Fibroblast of lung (primary cell): Measurements from ENCODE around the gene NUB1. TPM values are rescaled to one million over a fixed set of nuclear protein-coding genes. Genes with fewer than 3 reads are reported as not detected.

ENCODE experiments used
- DNase-seq, 2 donors: peaks; one replicate each; pipeline versions ENCODE4 v3.0.0 to v3.0.0-alpha.2; 2010; ENCODE audit warnings: low read depth in 2 of 2
- H2AFZ ChIP-seq: 2 replicates; pipeline ENCODE4 v1.5.1; 2012; ENCODE audit warnings: low read length, control low read depth, inconsistent platforms
- H3K27ac ChIP-seq: 2 replicates; pipeline ENCODE4 v1.5.1; 2011; ENCODE audit warnings: low read length, control low read depth; ENCODE audit not compliant: insufficient read depth
- H3K27me3 ChIP-seq: 2 replicates; pipeline ENCODE4 v1.5.1; 2011; ENCODE audit warnings: mild to moderate bottlenecking, low read length; ENCODE audit not compliant: control insufficient read depth, insufficient read depth
- H3K36me3 ChIP-seq: 2 replicates; pipeline ENCODE4 v1.5.1; 2011; ENCODE audit warnings: low read length; ENCODE audit not compliant: control insufficient read depth, insufficient read depth
- H3K4me1 ChIP-seq: 2 replicates; pipeline ENCODE4 v1.5.1; 2011; ENCODE audit warnings: low read length; ENCODE audit not compliant: control insufficient read depth, insufficient read depth; ENCODE audit errors: extremely low read depth
- H3K4me2 ChIP-seq: 2 replicates; pipeline ENCODE4 v1.5.1; 2011; ENCODE audit warnings: low read length, control low read depth; ENCODE audit not compliant: insufficient read depth; ENCODE audit errors: extremely low read depth
- H3K4me3 ChIP-seq, 4 experiments: fragments of 200-600 bp in 1 of 4; sonication (generic) in 1 of 4; replicated peaks in 1 of 4; 2 replicates each; pipeline ENCODE4 v1.5.1; 2011 to 2016; ENCODE audit warnings: low read length in 4 of 4, low read depth in 3 of 4, mild to moderate bottlenecking in 3 of 4, control low read depth in 2 of 4, inconsistent platforms in 1 of 4, mixed read lengths in 1 of 4; ENCODE audit not compliant: insufficient read depth in 1 of 4; ENCODE audit errors: control extremely low read depth in 1 of 4
- H3K79me2 ChIP-seq: 2 replicates; pipeline ENCODE4 v1.5.1; 2012; ENCODE audit warnings: mild to moderate bottlenecking, low read length, inconsistent platforms; ENCODE audit not compliant: control insufficient read depth, insufficient read depth
- H3K9ac ChIP-seq: 2 replicates; pipeline ENCODE4 v1.5.1; 2011; ENCODE audit warnings: mild to moderate bottlenecking, low read length, control low read depth; ENCODE audit not compliant: insufficient read depth
- H3K9me3 ChIP-seq: 2 replicates; pipeline ENCODE4 v1.5.1; 2012; ENCODE audit warnings: low read depth, low read length; ENCODE audit not compliant: control insufficient read depth, insufficient read depth
- H4K20me1 ChIP-seq: 2 replicates; pipeline ENCODE4 v1.5.1; 2011; ENCODE audit warnings: low read length; ENCODE audit not compliant: control insufficient read depth, insufficient read depth; ENCODE audit errors: extremely low read depth
- CTCF ChIP-seq, 2 donors: IDR thresholded peaks in 1 of 2; conservative IDR thresholded peaks in 1 of 2; 1 replicate in 1 of 2; 2 replicates in 1 of 2; pipeline ENCODE4 v1.5.1; 2011 to 2012; ENCODE audit warnings: low read length in 2 of 2, control low read depth in 1 of 2, inconsistent platforms in 1 of 2, low read depth in 1 of 2, mild to moderate bottlenecking in 1 of 2
- EZH2 ChIP-seq: IDR thresholded peaks from 2 replicates; pipeline ENCODE4 v1.5.1; 2012; ENCODE audit warnings: low read length, control low read depth, mild to moderate bottlenecking; ENCODE audit errors: missing control alignments
- polyA plus RNA-seq, 2 donors: library from polyadenylated mRNA; depleted of rRNA in 1 of 2; stranded (reverse) in 1 of 2; unstranded in 1 of 2; fragments of >200 nt; gene quantifications; 2 replicates each; pipeline ENCODE4 v1.2.1, GENCODE V29; 2011 to 2012; ENCODE audit warnings: missing spikeins in 1 of 2
- total RNA-seq: library from RNA; depleted of rRNA; stranded (reverse); fragments of >200 nt; gene quantifications from 2 replicates; pipeline ENCODE4 v1.2.1, GENCODE V29; 2014

The NUB1 gene
- total and polyA plus RNA-seq, 2 donors (not counting 1 experiment from before 2014, with no cell fraction given) = 44.4 to 77.7 TPM

- peak overlapping the region; percentile 4 for H3K4me2 ChIP-seq
- no peak overlapping the region for H3K4me3 ChIP-seq
- no peak overlapping the region for H2AFZ ChIP-seq
- no peaks in the 10 kb centered on the region for H4K20me1 ChIP-seq
- no peak overlapping the region for H3K9ac ChIP-seq
- no peak for DNase-seq
- no peaks in the 10 kb centered on the region for H3K36me3 ChIP-seq
- TF ChIP-seq CTCF (conservative IDR thresholded peaks at IDR 0.05 in 1 of 2, IDR thresholded peaks at IDR 0.05 in 1 of 2; ENCODE audit: low read depth in 1 of 2, low read length in 2 of 2) (no peak), EZH2 (no peak)
- H3K79me2 ChIP-seq = no peaks in the 10 kb centered on the region
- H3K27ac ChIP-seq = peak overlapping the region; percentile 37
- no peaks in the 10 kb centered on the region for H3K9me3 ChIP-seq
- no peaks in the 10 kb centered on the region for H3K27me3 ChIP-seq
- H3K4me1 ChIP-seq = peaks cover 17% of the 10 kb centered on the region
Measured at GRCh38 chr7:151426904-151427704, 85.5 kb downstream of the NUB1 start.

GRCh38 chr7:151427705-151428377, 86.2 kb downstream of the NUB1 start:
- no peak overlapping the region for H3K27ac ChIP-seq
- no peak overlapping the region for H2AFZ ChIP-seq
- H3K36me3 ChIP-seq = no peaks in the 10 kb centered on the region
- H3K79me2 ChIP-seq = no peaks in the 10 kb centered on the region
- no peak overlapping the region for H3K4me3 ChIP-seq
- TF ChIP-seq CTCF (conservative IDR thresholded peaks at IDR 0.05 in 1 of 2, IDR thresholded peaks at IDR 0.05 in 1 of 2; ENCODE audit: low read depth in 1 of 2, low read length in 2 of 2) (no peak), EZH2 (no peak)
- H3K9me3 ChIP-seq = no peaks in the 10 kb centered on the region
- H3K4me2 ChIP-seq = no peak overlapping the region
- H3K4me1 ChIP-seq = peaks cover 17% of the 10 kb centered on the region
- peak overlapping the region; percentile 17 for H3K9ac ChIP-seq
- no peaks in the 10 kb centered on the region for H3K27me3 ChIP-seq
- no peak for DNase-seq
- no peaks in the 10 kb centered on the region for H4K20me1 ChIP-seq

Other genes with a start within 250 kb of the NUB1 start
- gene GBX1, start 174.1 kb upstream of the NUB1 start, total RNA-seq = not detected in 2 replicates
- gene GBX1, start 174.1 kb upstream of the NUB1 start, polyA plus RNA-seq = not detected in 2 replicates
- not detected in 2 replicates for gene ASB10, start 154.6 kb upstream of the NUB1 start, total RNA-seq
- not detected in 2 replicates for gene ASB10, start 154.6 kb upstream of the NUB1 start, polyA plus RNA-seq
- gene H2BK1, start 131.3 kb upstream of the NUB1 start, total RNA-seq = not detected in 2 replicates
- gene H2BK1, start 131.3 kb upstream of the NUB1 start, polyA plus RNA-seq = not detected in 2 replicates
- gene ABCF2, start 114.6 kb upstream of the NUB1 start, total RNA-seq = 46.4 and 46.7 TPM in 2 replicates
- 41.6 and 66.1 TPM in 2 replicates for gene ABCF2, start 114.6 kb upstream of the NUB1 start, polyA plus RNA-seq
- 33.9 and 46.7 TPM in 2 replicates for gene CHPF2, start 109.3 kb upstream of the NUB1 start, total RNA-seq
- gene CHPF2, start 109.3 kb upstream of the NUB1 start, polyA plus RNA-seq = 33.6 and 42.5 TPM in 2 replicates
- gene SMARCD3, start 93.1 kb upstream of the NUB1 start, total RNA-seq = 23.8 and 27.0 TPM in 2 replicates
- 30.7 and 30.9 TPM in 2 replicates for gene SMARCD3, start 93.1 kb upstream of the NUB1 start, polyA plus RNA-seq
- gene WDR86, start 68.2 kb downstream of the NUB1 start, total RNA-seq = 0.33 and 1.0 TPM in 2 replicates
- gene WDR86, start 68.2 kb downstream of the NUB1 start, polyA plus RNA-seq = not detected in 2 replicates
- gene CRYGN, start 98.3 kb downstream of the NUB1 start, total RNA-seq = 0.26 and 0.50 TPM in 2 replicates
- gene CRYGN, start 98.3 kb downstream of the NUB1 start, polyA plus RNA-seq = 0.02 and 0.07 TPM in 2 replicates
- gene RHEB, start 178.1 kb downstream of the NUB1 start, total RNA-seq = 62.9 and 81.4 TPM in 2 replicates
- 122 and 135 TPM in 2 replicates for gene RHEB, start 178.1 kb downstream of the NUB1 start, polyA plus RNA-seq